ENCODE results near the gene TRIM29.

Gene TRIM29

DNA sequence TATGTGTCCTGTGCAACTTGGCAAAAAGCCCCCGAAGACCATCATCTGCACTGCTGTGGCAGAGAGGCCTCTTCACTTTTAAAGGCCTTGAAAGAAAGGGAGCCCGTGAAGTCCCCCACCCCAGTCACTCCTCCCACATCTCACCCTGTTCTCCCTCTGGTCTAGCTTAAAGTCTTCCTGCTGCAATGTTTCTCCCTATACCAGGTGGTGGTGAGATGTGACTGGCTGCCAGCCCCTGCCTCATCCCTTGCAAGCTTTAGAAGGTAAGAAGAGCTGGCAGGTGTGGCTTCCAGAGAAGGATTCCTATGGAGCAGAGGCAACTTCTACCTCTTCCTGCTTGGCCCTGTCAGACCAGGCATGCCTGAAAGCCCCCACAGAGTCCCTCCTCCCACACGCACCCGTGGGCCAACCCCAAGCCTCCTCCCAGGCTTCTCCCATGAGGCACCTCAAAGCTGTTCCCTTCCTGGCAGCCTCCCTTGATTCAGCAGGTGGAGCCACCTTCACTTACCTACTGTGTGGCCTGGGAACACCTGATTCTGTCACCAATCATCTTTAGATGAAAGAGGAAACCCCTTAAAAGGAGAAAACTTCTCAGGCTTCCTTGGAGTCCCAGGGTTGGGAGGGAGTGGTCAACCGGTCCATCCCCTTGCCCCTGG is 4.0 kb upstream of the TRIM29 start:
- TF ChIP-seq, protein P1, sequence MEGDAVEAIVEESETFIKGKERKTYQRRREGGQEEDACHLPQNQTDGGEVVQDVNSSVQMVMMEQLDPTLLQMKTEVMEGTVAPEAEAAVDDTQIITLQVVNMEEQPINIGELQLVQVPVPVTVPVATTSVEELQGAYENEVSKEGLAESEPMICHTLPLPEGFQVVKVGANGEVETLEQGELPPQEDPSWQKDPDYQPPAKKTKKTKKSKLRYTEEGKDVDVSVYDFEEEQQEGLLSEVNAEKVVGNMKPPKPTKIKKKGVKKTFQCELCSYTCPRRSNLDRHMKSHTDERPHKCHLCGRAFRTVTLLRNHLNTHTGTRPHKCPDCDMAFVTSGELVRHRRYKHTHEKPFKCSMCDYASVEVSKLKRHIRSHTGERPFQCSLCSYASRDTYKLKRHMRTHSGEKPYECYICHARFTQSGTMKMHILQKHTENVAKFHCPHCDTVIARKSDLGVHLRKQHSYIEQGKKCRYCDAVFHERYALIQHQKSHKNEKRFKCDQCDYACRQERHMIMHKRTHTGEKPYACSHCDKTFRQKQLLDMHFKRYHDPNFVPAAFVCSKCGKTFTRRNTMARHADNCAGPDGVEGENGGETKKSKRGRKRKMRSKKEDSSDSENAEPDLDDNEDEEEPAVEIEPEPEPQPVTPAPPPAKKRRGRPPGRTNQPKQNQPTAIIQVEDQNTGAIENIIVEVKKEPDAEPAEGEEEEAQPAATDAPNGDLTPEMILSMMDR (IDR thresholded peaks at IDR 0.05; ENCODE audit: insufficient read depth, low read length, missing control alignments), result no peak
- ChIA-PET CTCF (interaction anchor here (1.0 to 1.1 kb wide), 3 partner anchors 12 to 30 kb away, joined by 3 to 4 read pairs (median 3); no protein-coding TSS in a partner anchor), POLR2A (no interaction called here)
- DNase-seq (ENCODE audit: low read depth, low spot score), result no peak
- no peak overlapping the region for H3K4me3 ChIP-seq (ENCODE audit: low read depth, low read length)

DNA sequence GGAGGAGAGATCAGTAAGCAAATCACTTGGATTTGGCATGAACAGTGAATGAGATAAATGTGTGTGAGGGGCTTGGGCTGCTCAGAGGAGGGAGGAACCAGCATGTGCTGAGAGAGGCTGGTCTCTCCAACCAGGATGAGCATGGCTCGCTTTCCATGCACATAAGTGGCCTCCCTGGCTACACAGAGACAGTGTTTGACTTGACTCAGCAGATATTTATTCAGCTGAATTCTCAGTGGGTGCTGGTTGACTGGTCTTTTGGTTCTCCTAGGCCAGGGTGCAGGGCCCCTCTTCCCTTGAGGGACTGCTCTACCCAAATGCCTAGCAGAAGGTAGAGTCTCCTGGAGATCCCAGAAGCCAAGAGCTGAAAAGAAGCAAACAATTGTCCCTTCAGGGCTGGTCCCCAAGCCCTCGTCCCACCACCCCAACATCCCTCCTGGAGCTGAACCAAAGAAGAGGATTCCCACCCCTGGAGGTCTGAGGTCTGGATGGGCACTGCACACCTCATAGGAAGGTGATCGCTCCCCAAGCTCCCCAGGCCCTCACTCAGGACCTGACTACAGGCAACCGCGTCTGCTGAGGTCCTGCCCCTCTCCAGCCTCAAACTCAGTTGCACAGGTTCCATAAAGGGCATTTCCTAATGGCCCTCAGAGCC is 3.3 kb upstream of the TRIM29 start:
- no peak overlapping the region for H3K4me3 ChIP-seq (ENCODE audit: low read depth, low read length)
- ChIA-PET CTCF (interaction anchor here (1.0 to 1.3 kb wide), 4 partner anchors 11 to 92 kb away, joined by 3 to 4 read pairs (median 3); no protein-coding TSS in a partner anchor), POLR2A (no interaction called here)
- TF ChIP-seq, protein P1 (IDR thresholded peaks at IDR 0.05; ENCODE audit: insufficient read depth, low read length, missing control alignments), result no peak
- no peak for DNase-seq (ENCODE audit: low read depth, low spot score)

DNA sequence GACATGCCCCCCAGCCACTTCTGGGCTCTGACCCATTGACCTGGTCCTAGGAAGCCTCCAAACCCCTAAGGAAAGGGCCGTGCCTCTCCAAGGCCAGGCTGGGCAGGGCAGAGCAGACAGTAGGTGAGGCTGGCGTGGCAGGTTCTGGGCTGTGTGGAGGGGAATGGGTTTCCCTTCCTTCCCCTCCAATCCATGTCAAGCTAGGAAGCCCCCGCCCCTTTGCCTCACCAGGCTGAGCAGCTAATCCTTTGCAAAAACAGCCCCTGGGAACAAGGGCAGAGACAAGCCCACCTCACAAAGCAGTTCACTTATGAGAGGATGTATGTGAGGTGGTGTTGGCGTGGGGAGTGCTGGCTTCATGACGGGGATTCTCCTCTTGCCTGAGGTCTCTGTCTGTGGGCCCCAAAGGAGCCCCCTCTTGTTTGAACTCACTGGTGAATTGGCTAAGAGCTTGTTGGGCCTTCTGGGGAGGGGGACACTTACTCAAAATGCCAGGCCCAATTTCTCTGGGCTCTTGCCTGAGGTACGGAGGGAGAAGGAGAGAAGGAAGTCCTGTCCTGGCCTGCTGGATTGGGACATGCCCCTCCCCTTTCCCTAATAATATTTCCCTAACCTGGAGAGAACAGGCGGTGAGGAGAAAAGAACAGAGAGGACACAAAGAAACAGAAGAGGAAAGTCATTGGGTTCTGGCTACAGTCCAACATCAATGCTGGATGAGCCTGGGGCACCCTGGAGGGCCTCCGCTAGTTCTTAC is 1.6 kb upstream of the TRIM29 start:
- TF ChIP-seq, protein P1 (IDR thresholded peaks at IDR 0.05; ENCODE audit: insufficient read depth, low read length, missing control alignments), result no peak
- DNase-seq (ENCODE audit: low read depth, low spot score), result no peak
- ChIA-PET POLR2A (no interaction called here), CTCF (interaction anchor here (1.2 kb wide), 1 partner anchor 29 kb away, joined by 4 read pairs; no protein-coding TSS in a partner anchor)
- no peak overlapping the region for H3K4me3 ChIP-seq (ENCODE audit: low read depth, low read length)

DNA sequence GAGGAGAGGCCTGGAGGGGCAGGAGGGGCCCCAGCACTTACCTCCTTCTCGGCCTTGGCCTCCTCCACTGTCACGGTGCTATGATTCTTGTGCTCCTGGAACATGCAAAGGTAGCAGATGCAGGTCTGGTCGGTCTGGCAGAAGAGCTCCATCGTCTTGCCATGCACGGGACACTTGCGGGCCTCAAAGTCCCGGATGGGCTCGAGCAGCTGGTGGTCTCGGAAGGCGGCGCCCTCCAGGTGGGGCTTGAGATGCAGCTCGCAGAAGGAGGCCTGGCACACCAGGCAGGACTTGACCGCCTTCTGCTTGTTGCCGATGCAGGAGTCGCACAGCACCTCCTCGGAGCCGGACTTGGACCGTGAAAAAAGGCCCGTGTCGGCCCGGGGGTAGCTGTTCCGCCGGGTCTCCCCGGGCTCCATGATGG is 714 bp downstream of the TRIM29 start:
- DNase-seq (ENCODE audit: low read depth, low spot score), result no peak
- CTCF ChIA-PET, result interaction anchor here (1.1 kb wide), 1 partner anchor 31 kb away, joined by 3 read pairs; no protein-coding TSS in a partner anchor
- TF ChIP-seq, protein P1 (IDR thresholded peaks at IDR 0.05; ENCODE audit: insufficient read depth, low read length, missing control alignments), result no peak
- no peak overlapping the region for H3K4me3 ChIP-seq (ENCODE audit: low read depth, low read length)
- POLR2A ChIA-PET, result no interaction called here

DNA sequence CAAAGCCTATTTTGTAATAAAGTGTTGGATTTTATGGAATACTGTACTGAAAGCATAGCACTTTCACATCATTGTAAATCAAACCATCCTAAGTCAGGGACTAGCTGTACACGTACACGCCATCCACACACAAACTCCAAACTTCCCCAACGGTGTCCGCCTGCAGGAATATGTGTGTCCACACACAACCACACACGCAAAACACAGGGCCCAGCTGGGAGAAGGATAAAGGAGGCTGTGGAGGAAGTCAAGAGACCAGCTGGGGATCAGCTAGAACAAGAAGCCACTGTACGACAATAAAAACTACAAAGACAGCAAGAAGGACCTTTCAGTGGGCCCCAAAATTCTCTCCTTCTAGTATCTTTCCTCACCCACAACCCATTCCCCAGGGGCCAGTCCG is 1.6 kb downstream of the TRIM29 start:
- CTCF ChIA-PET, result interaction anchor here (1.1 kb wide), 1 partner anchor 32 kb away, joined by 3 read pairs; no protein-coding TSS in a partner anchor
- POLR2A ChIA-PET, result no interaction called here
- no peak overlapping the region for H3K4me3 ChIP-seq (ENCODE audit: low read depth, low read length)

More for the DNA sequence above, 1.6 kb downstream of the TRIM29 start:
- TF ChIP-seq, protein P1 (IDR thresholded peaks at IDR 0.05; ENCODE audit: insufficient read depth, low read length, missing control alignments), result no peak
- no peak for DNase-seq (ENCODE audit: low read depth, low spot score)
